HG02943 (cell line): ENCODE measurements around the gene DLGAP1.
"Not testable (repeated sequence)": the region's sequence is repeated elsewhere in the genome, so short reads cannot be mapped to it uniquely, and the experiment has no call there.

Experiments used
- ATAC-seq: cut with Tn5 transposase; IDR thresholded peaks from one replicate; pipeline ENCODE4 v1.9.1; 2021; ENCODE audit warnings: mild to moderate bottlenecking, low read depth, moderate library complexity; ENCODE audit not compliant: unreplicated experiment

Gene DLGAP1

DNA sequence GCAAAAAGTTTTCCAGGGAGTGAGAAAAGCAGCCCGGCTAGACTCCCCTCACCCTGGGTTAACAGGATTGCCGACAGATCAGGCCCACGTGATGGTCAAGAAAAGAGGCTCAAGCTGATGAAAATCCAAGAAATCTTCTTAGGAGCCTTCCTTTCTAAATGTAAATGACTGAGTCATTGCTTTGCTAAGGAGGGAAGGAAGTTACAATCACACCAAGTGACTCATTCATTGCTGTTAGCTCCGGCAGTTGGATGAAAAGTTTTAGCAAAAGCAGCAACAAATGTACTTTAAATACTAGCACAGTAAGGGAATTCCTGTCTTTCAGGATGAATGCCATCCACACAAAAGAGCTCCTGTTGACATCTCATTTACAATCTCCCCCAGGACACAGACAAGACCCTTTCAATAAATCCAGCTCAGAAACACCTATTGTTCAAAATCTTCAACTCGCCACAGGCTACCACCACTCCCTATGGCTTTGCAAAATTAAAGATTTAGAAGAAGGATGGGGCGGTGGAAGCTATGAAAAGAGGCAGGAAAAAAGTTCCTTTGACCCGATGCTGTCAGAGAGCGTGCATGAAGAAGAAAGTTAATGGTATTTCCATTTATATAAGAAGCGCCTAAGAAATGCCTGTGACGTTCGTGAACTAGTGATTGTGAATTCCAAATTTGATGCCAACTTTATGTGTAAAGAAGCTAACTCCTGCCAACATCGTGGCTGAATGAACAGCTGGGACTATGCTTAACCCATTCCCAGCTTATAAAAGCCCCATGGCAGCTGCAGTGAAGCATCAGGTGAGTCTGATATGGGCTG is 851.5 kb downstream of the DLGAP1 start:
- ATAC-seq, result no peak

DNA sequence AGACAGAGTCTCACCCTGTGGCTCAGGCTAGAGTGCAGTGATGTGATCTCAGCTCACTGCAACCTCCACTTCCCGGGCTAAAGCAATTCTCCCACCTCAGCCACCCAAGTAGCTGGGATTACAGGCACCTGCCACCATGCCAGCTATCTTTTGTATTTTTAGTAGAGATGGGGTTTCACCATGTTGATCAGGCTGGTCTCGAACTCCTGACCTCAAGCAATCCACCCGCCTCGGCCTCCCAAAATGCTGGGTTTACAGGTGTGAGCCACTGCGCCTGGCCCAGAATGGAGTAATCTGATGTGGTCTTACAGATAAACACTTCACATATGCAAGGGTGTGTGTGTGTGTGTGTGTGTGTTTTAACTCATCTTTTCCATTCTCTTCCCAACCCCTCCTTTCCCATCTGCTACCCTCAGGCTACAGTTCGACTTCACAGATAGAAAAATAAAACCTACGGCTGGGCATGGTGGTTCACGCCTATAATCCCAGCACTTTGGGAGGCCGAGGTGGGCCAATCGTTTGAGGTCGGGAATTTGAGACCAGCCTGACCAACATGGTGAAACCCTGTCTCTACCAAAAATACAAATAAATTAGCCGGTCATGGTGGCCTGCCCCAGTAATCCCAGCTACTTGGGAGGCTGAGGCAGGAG is 853.9 kb downstream of the DLGAP1 start:
- not testable (repeated sequence) for ATAC-seq

DNA sequence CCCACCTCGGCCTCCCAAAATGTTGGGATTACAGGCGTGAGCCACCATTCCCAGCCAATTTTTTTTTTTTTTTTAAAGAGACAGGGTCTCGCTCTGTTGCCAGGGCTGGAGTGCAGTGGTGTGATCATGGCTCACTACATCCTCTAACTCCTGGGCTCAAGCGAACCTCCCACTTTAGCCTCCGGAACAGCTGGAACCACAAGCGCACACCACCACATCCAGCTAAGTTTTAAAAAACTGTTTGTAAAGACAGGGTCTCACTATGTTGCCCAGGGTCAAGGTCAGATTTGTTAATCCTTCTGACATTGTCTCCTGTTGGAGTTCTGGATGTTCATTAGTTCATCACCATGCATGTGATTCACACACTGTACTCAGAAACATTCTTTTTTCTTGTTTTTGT is 855.2 kb downstream of the DLGAP1 start:
- ATAC-seq, result no peak

DNA sequence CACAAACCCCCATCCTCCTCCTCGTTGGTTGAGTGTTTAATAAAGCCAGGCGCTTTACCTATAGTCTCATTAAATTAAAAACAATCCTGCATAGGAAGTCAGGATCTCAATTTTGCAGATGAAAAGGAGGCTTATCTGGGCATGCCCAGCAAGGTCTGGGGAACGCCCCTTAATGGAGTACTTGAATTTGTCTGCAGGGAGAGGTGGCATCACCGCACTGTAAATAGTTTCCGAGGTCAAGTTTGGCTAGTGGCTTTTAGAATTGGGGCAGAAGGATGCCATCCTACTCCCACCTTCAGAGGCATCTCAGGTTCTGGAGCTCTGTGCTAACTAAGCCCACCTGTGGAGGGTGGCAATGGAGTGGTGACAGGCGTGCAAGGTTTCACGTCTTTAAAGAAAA is 855.9 kb downstream of the DLGAP1 start:
- no peak for ATAC-seq

DNA sequence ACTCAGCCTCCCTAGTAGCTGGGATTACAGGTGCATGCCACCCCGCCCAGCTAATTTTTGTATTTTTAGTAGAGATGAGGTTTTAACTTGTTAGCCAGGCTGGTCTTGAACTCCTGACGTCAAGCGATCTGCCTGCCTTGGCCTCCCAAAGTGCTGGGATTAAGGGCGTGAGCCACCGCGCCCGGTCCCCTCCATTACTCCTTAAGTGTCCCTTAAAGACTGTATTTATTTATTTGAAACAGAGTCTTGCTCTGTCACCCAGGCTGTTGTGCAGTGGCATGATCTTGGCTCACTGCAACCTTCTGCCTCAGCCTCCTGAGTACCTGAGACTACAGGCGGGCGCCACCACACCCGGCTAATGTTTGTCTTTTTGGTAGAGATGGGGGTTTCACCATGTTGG is 856.5 kb downstream of the DLGAP1 start:
- no peak for ATAC-seq

DNA sequence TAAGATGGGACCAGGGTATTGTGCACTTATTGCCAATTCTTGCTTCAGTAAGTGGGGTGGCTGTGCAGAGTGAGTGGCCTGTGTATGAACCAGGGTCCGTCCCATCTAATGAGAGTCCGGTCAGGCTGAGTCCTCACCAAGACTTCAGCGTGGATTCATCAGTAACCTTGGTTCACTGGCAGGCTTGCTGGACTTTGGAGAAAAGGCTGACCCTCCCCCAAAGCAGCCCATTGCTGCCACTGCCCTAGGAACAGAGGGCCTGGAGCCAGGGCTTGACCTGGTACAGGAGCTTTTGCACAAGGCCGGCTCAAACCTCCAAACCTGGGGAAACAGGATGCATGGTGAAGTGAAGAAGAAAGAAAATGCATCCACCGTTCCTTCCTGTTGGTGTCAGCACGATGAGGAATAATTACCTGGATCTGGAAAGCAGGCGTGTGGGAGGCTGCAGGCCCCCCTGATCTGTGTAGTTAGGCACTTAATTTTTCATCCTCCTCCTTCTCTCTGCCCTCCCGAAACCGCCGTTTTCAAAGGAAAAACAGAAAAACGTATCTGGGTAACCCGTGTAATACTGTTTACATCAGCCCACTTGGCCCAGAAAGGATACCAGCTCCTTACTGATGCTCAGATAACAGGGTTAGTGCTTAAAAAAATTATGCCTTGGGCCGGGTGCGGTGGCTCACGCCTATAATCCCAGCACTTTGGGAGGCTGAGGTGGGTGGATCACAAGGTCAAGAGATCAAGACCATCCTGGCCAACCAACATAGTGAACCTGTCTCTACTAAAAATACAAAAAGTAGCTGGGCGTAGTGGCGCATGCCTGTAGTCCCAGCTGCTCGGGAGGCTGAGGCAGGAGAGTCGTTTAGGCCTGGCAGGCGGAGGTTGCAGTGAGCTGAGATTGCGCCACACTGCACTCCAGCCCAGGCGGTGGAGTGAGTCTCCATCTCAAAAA is 857.4 kb downstream of the DLGAP1 start:
- ATAC-seq, result no peak

DNA sequence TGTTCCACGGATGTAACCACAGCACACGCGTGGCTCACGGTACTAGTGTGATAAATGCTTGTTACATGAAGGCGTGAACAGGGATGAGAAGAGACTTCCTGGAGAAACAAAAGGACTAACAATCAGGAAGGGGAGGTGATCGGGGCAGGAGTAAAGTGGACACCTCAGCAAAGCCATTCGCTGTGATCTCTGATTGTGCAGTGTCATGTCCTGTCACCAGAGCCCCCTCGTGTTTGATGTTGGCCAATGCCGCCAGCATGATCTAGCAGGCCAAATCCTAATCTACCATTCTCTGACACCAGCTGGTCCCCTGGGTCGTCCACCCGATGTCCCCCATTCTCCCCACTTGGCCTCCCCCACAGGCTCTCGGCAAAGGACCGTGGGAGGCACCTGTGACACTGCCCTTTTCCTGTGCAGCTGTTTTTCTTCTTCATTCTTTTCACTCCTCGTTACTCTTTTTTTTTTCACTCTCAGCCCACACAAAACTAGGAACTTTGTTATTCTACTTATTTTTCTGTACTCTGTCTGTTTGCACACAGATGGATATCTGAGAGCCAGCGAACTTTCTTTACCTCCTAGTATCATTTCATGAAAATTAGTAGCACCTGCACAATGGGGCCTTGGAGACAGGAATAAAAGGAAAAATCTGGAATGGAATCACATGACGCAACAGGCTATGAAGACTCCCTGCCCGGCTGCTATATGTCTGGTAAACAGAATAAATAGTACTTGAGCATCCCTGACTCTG is 858.3 kb downstream of the DLGAP1 start:
- peak; percentile 40 for ATAC-seq

DNA sequence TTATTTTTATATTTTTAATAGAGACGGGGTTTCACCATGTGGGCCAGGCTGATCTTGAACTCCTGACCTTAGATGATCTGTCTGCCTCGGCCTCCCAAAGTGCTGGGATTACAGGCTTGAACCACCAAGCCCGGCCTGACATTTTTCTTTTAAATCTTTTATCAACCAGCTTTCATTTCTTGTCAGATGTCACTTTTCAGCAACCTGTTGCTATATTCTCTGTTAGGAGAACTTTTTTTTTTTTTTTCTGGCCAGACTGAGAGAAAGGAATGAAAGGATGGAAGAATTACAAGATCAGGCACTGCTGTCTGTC is 858.8 kb downstream of the DLGAP1 start:
- ATAC-seq, result no peak

DNA sequence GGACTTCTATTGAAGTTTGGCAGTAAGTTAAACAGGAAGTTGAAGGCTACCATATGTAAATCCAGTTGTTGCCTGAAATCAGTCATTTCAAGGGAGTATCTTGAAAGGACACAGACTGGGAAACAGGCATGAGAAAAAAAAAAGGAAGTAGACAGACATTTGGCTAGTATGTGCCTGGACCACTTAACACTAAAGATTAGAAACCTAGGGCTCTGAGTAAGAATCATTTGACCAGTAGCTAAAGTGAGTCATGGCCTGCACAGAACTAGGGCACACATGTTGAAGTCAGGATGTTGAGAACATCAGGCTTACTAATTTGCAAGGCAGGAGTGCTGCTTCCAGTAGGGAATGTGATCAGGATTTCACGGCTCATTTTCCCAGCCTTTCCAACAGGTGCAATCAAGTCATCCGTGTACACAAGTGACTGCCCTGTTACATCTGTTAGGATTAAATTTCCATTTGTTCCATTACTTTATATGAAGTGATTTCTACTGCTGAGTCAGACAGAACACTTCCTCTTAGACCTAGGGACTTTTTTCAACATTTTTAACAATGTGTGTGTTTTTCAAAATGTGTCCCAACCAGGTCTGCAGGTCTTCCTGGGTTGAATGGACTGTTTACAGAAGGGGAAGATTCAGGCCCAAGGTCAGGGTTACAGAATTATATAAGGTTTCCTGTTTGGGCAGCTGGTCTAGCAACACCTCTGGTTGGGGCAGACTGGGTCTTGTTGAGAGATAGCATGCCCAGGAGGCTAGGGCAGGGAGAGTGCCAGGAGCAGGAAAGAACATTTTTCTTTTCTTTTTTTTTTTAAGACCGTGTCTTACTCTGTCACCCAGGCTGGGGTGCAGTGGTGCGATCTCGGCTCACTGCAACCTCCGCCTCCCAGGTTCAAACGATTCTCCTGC is 859.5 kb downstream of the DLGAP1 start:
- ATAC-seq, result no peak

DNA sequence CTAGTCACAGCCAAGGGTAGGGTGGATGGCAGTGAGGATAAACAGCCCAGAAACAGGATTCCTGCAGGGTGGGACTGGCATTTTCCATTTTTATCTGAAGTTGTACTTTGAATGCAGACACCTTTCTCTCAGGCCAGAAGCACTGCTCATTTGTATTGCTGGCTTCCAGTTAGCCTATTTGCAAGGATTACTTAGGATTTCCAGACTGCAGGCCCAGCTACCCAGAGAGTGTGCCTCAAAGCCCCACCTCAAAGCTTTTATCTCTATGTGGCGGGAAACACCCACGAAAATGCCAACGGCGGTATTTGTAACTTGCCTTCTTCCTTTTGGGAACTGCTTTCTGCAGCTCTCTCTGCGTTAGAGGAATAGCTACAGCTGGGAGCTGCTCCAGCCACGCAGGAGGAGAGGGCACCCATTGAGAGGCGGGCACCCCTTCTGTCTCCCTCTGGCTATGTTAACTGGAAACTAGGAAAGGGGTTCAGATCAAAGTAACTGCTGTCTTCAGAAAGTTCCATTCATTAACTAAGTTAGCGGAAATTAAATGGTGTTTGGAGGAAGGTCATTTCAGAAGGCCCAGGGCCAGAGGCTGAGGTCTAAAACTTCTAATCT is 860.2 kb downstream of the DLGAP1 start:
- ATAC-seq, result no peak

DNA sequence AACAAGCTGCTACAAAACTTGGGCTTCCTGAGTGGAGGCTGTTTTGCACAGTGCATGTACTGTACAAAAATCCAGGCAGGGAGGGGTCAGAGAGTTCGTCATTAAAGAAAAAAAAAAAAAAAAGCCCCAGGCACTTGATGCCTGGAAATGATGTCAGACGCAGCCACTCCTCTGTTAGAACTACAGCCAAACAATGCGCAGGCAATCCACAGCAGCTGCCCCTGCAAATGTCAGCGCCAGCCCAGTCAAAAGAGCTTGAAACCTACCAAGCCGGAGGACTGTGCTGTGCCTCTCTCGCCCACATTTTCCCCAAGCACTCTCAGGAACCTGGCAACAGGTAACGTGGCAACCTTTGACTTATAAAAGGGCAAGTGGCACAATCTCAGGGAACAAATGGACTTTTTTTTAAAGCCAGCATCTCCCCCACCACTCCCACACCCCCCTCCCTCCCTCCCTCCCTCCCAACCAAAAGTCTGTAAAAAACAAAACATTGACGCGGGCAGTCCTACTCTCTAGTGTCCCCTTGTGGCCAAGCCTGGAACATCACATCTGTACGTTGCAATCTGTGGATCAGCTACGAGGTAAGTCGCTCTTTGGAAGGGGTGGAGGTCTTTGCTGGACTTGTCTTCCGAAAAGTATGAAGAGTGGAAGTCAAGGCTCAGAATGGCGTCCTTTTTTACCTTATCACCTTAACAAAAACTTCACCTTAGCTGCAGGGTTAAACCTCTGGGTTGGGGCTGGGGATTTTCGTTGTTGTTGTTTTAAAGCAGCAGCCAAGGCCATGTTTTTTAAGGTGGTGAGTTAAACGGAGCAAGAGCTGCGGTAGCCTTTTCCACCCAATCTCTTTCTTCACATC is 861.0 kb downstream of the DLGAP1 start:
- ATAC-seq, result peak; percentile 61

DNA sequence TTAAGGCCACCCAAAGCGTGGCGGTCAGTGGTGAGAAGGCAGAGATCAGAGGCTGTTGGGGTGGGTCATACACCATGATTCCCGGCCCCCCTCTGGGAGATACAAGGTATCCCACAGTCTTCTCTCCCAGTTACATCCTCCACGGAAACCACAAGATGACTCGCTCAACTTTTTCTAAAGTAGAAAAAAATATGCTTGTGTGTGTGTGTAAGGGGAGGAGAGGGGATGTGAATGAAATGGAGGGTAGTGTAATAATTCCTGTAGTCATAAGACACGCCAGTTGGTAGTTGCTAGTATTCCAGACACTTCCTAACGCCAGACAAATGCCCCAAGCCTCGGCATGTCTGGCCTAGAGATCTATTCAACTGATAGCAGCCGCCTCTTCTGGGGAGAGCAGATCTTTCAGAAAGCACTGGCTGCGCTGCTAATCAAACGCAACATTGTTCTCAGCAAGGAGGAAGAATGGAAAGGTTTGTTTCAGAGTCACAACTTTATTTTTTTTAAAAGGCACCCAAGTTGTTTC is 861.7 kb downstream of the DLGAP1 start:
- peak; percentile 1 for ATAC-seq

DNA sequence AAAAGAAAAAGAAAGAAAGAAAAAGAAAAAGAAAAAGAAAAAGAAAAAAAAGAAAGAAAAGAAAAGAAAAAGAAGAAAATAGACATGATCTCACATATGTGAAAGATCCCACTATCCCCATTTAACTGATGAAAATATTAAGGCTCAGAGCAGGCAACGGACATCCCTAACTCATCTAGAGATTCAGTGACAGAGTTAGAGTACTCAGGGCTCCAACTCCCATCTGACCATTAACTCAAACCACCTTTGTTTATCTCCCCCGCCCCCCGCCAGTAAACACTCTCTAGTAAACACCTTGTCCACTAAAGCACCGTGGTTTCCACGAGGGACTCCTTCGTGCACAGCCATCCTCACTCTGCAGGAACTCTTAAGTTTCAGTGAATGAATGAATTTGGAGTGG is 862.2 kb downstream of the DLGAP1 start:
- no peak for ATAC-seq

DNA sequence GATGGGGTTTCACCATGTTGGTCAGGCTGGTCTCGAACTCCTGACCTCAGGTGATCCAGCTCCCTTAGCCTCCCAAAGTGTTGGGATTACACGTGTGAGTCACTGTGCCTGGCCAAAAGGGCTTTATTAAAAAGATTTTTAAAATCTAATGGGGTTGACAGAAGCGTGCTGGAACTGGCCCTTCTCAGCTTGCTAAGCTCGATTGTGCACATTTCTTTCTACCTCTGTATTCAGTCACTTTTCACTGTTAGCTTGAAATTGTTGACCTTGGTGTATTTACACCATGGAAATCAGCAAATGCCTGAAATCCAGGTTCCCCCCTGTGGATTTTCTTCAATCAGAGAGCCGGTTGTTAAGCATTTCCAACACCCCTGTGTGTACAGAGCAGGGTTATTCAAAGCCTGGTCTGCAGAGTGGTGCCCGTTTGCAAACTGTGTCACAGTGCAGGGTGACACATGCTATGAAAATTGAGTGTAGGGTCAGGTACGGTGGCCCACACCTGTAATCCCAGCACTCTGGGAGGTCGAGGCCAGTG is 864.9 kb downstream of the DLGAP1 start:
- no peak for ATAC-seq

DNA sequence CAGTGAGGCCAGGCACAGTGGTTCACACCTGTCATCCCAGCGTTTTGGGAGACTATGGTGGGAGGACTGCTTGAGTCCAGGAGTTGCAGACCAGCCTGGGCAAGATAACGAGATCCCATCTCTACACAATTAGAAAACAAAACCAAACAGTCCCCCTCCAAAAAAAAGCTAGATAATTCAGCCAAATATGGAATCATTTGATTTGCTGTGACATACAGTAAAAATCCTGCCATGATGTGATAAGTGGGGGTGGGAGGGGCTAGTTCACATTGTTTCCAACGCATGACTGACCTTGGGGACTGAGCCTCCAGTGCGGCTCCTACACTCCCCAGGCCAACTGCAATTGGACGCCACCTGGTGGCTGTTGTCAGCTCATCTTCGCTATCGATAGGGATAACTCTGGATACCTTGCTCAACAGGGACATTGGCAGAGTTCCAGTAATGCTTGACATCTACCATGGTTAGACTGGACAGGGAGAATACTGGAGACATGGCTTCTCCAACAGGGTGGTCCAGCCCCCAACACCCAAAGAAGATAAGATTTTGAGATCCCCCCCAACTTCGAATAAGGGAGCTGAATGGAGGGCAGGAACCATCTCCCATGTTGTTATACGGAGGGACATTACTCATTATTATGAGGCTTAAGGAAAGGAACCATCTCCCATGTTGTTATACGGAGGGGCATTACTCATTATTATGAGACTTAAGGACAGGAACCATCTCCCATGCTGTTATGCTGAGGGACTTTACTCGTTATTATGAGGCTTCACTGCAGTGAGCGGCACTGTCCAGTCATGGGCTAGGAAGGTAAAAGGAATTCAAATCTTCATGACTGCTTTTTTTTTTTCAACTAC is 869.2 kb downstream of the DLGAP1 start:
- peak; percentile 7 for ATAC-seq

DNA sequence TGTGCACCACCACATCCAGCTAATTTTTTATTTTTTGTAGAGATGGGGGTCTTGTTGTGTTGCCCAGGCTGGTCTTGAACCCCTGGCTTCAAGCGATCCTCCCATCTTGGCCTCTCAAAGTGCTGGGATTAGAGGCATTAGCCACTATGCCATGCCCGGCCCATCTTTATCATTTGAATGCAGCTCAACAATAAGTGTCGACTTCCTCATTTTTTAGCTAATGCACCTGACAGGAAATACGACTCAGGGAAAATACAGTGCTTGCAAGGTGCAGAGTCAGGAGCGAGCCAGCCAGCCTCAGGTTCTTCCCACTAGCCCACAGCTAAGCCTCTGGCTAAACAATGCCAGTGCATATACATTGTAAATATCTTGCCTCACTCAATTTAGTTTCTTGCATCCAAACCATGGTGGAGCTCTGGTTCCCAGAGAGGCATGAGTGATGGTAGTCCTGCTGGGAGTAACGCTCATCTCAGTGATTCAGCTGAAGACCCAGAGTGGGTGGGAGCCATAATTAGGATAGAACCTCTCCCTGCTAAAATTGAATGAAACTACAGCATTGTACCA is 870.1 kb downstream of the DLGAP1 start:
- ATAC-seq, result no peak
